ENCODE results near the gene INTS14.

- TF ChIP-seq CTCF (IDR thresholded peaks at IDR 0.05) = no peak
- TF ChIP-seq SIN3A (IDR thresholded peaks at IDR 0.05; ENCODE audit: borderline replicate concordance, insufficient read depth, low read depth, low read length) = no peak
Observed at GRCh38 chr15:65629548-65629947, 18.6 kb upstream of the INTS14 start.

All from Panc1 (cell line).